ENCODE data around the gene GPC6.

The GPC6 gene

GRCh38 chr13:93955904-93956303 is 729.3 kb downstream of the GPC6 start:
- TF ChIP-seq PKNOX1 (IDR thresholded peaks at IDR 0.05), result no peak
- TF ChIP-seq CTBP1 (IDR thresholded peaks at IDR 0.05; ENCODE audit: borderline replicate concordance), result no peak
- no peak for TF ChIP-seq FOXK2 (IDR thresholded peaks at IDR 0.05)
- no peak for TF ChIP-seq HDGF (IDR thresholded peaks at IDR 0.05; ENCODE audit: borderline replicate concordance)
- no peak for TF ChIP-seq FOXA1 (IDR thresholded peaks at IDR 0.05)
- no peak for TF ChIP-seq L3MBTL2 (conservative IDR thresholded peaks at IDR 0.05)
- TF ChIP-seq SUZ12 (IDR thresholded peaks at IDR 0.05), result no peak
- no peak for DNase-seq (ENCODE audit: extremely low spot score)
- POLR2A ChIA-PET, result no interaction called here
- CTCF ChIA-PET, result no interaction called here

GRCh38 chr13:93956426-93956825 is 729.8 kb downstream of the GPC6 start:
- ChIA-PET POLR2A (no interaction called here), CTCF (no interaction called here)
- no peak for TF ChIP-seq HDGF (IDR thresholded peaks at IDR 0.05; ENCODE audit: borderline replicate concordance)
- TF ChIP-seq FOXK2 (IDR thresholded peaks at IDR 0.05), result no peak
- TF ChIP-seq FOXM1 (IDR thresholded peaks at IDR 0.05; ENCODE audit: borderline replicate concordance), result no peak
- DNase-seq (ENCODE audit: extremely low spot score), result no peak

- ChIA-PET POLR2A (no interaction called here), CTCF (no interaction called here)
- TF ChIP-seq CTBP1 (IDR thresholded peaks at IDR 0.05; ENCODE audit: borderline replicate concordance), result no peak
- no peak for TF ChIP-seq ZNF384 (IDR thresholded peaks at IDR 0.05)
- TF ChIP-seq ARNT (IDR thresholded peaks at IDR 0.05), result no peak
- no peak for TF ChIP-seq SUZ12 (IDR thresholded peaks at IDR 0.05)
- no peak for TF ChIP-seq BHLHE40 (IDR thresholded peaks at IDR 0.05; ENCODE audit: borderline replicate concordance)
- TF ChIP-seq ELF4 (IDR thresholded peaks at IDR 0.05), result no peak
- no peak for TF ChIP-seq NFRKB (IDR thresholded peaks at IDR 0.05)
- TF ChIP-seq LEF1 (IDR thresholded peaks at IDR 0.05; ENCODE audit: borderline replicate concordance), result no peak
- TF ChIP-seq FOXA1 (IDR thresholded peaks at IDR 0.05), result no peak
- no peak for TF ChIP-seq FOXM1 (IDR thresholded peaks at IDR 0.05; ENCODE audit: borderline replicate concordance)
- TF ChIP-seq L3MBTL2 (conservative IDR thresholded peaks at IDR 0.05), result no peak
- TF ChIP-seq PKNOX1 (IDR thresholded peaks at IDR 0.05), result no peak
- TF ChIP-seq SP1 (IDR thresholded peaks at IDR 0.05), result no peak
- no peak for TF ChIP-seq TARDBP (IDR thresholded peaks at IDR 0.05)
- TF ChIP-seq FOXK2 (IDR thresholded peaks at IDR 0.05), result no peak
- TF ChIP-seq HDGF (IDR thresholded peaks at IDR 0.05; ENCODE audit: borderline replicate concordance), result no peak
- DNase-seq (ENCODE audit: extremely low spot score), result no peak
Observed at GRCh38 chr13:93957371-93957770, 730.8 kb downstream of the GPC6 start.

- CTCF ChIA-PET, result interaction anchor here (0.7 kb wide), 1 partner anchor 11 kb away, joined by 3 read pairs; no protein-coding TSS in a partner anchor
Observed at GRCh38 chr13:93959796-93960533, 733.4 kb downstream of the GPC6 start.

GRCh38 chr13:93963266-93964145 is 736.9 kb downstream of the GPC6 start:
- TF ChIP-seq ELF4 (IDR thresholded peaks at IDR 0.05) (peak; percentile 26; the same call in 1 of the 2 replicates), FOXM1 (IDR thresholded peaks at IDR 0.05; ENCODE audit: borderline replicate concordance) (no peak), HDGF (IDR thresholded peaks at IDR 0.05; ENCODE audit: borderline replicate concordance) (no peak), L3MBTL2 (conservative IDR thresholded peaks at IDR 0.05) (no peak), LEF1 (IDR thresholded peaks at IDR 0.05; ENCODE audit: borderline replicate concordance) (no peak), FOXA1 (IDR thresholded peaks at IDR 0.05) (no peak), ARNT (IDR thresholded peaks at IDR 0.05) (no peak), PKNOX1 (IDR thresholded peaks at IDR 0.05) (peak; percentile 70), TARDBP (IDR thresholded peaks at IDR 0.05) (no peak), BHLHE40 (IDR thresholded peaks at IDR 0.05; ENCODE audit: borderline replicate concordance) (no peak), FOXK2 (IDR thresholded peaks at IDR 0.05) (no peak), SP1 (IDR thresholded peaks at IDR 0.05) (no peak), ZNF384 (IDR thresholded peaks at IDR 0.05) (no peak)
- ChIA-PET CTCF (interaction anchor here (0.6 to 1.2 kb wide), 3 partner anchors 9 to 1090 kb away, joined by 3 read pairs; no protein-coding TSS in a partner anchor), POLR2A (no interaction called here)
- no peak for DNase-seq (ENCODE audit: extremely low spot score)

More at GRCh38 chr13:93959796-93960533, 733.4 kb downstream of the GPC6 start:
- TF ChIP-seq TARDBP (IDR thresholded peaks at IDR 0.05) (no peak), ZNF384 (IDR thresholded peaks at IDR 0.05) (no peak), ELF4 (IDR thresholded peaks at IDR 0.05) (no peak), FOXA1 (IDR thresholded peaks at IDR 0.05) (no peak), FOXK2 (IDR thresholded peaks at IDR 0.05) (no peak), HDGF (IDR thresholded peaks at IDR 0.05; ENCODE audit: borderline replicate concordance) (no peak), CTBP1 (IDR thresholded peaks at IDR 0.05; ENCODE audit: borderline replicate concordance) (no peak), PKNOX1 (IDR thresholded peaks at IDR 0.05) (no peak), SP1 (IDR thresholded peaks at IDR 0.05) (no peak)
- POLR2A ChIA-PET, result no interaction called here
- no peak for DNase-seq (ENCODE audit: extremely low spot score)
